GM18517 (cell line): ENCODE results near the gene MRTFA.
"Not testable (repeated sequence)": the region's sequence is repeated elsewhere in the genome, so short reads cannot be mapped to it uniquely, and the experiment has no call there.

Experiments used
- ATAC-seq: cut with Tn5 transposase; IDR thresholded peaks from one replicate; pipeline ENCODE4 v1.9.1; 2021; ENCODE audit warnings: mild to moderate bottlenecking, moderate library complexity; ENCODE audit not compliant: unreplicated experiment

The MRTFA gene

GRCh38 chr22:40598712-40599111, 37.8 kb downstream of the MRTFA start:
- not testable (repeated sequence) for ATAC-seq

GRCh38 chr22:40597526-40598430, 38.7 kb downstream of the MRTFA start:
- no peak for ATAC-seq

GRCh38 chr22:40595497-40596234, 40.9 kb downstream of the MRTFA start:
- no peak for ATAC-seq

- no peak for ATAC-seq
Measured at GRCh38 chr22:40594924-40595323, 41.6 kb downstream of the MRTFA start.

- no peak for ATAC-seq
Measured at GRCh38 chr22:40594346-40594745, 42.2 kb downstream of the MRTFA start.

GRCh38 chr22:40593460-40594273, 42.9 kb downstream of the MRTFA start:
- no peak for ATAC-seq

- no peak for ATAC-seq
Measured at GRCh38 chr22:40592352-40593113, 44.0 kb downstream of the MRTFA start.

- no peak for ATAC-seq
Measured at GRCh38 chr22:40588726-40589125, 47.8 kb downstream of the MRTFA start.

GRCh38 chr22:40586781-40587180, 49.7 kb downstream of the MRTFA start:
- no peak for ATAC-seq

GRCh38 chr22:40585310-40585751, 51.2 kb downstream of the MRTFA start:
- no peak for ATAC-seq

- not testable (repeated sequence) for ATAC-seq
Measured at GRCh38 chr22:40584766-40585165, 51.8 kb downstream of the MRTFA start.

GRCh38 chr22:40583053-40583741, 53.3 kb downstream of the MRTFA start:
- ATAC-seq = no peak

GRCh38 chr22:40582063-40582462, 54.5 kb downstream of the MRTFA start:
- ATAC-seq = no peak

GRCh38 chr22:40580631-40581030, 55.9 kb downstream of the MRTFA start:
- ATAC-seq = no peak

GRCh38 chr22:40578171-40578570, 58.3 kb downstream of the MRTFA start:
- ATAC-seq = no peak

GRCh38 chr22:40572976-40573375, 63.5 kb downstream of the MRTFA start:
- ATAC-seq = no peak

- no peak for ATAC-seq
Measured at GRCh38 chr22:40571887-40572286, 64.6 kb downstream of the MRTFA start.

GRCh38 chr22:40567626-40568328, 68.7 kb downstream of the MRTFA start:
- no peak for ATAC-seq

GRCh38 chr22:40567106-40567505, 69.4 kb downstream of the MRTFA start:
- no peak for ATAC-seq
